CD14-positive monocyte (primary cell): ENCODE data around the gene MMP13. TPM values are rescaled to one million over a fixed set of nuclear protein-coding genes. Genes with fewer than 3 reads are reported as not detected.

Experiments used
- DNase-seq, 3 donors: peaks; one replicate each; pipeline ENCODE4 v3.0.0-alpha.2; 2011 to 2022
- H2AFZ ChIP-seq: 2 replicates; pipeline ENCODE4 v1.6.0; 2012; ENCODE audit warnings: mild to moderate bottlenecking, low read depth, low read length, inconsistent platforms; ENCODE audit not compliant: insufficient read depth, poor library complexity, severe bottlenecking
- H3K27ac ChIP-seq, 2 donors: 1 replicate in 1 of 2; 2 replicates in 1 of 2; pipeline ENCODE4 v1.5.1; 2012 to 2013; ENCODE audit warnings: low read length in 2 of 2, control low read depth in 1 of 2, inconsistent platforms in 1 of 2, low read depth in 1 of 2, mild to moderate bottlenecking in 1 of 2
- H3K27me3 ChIP-seq, 2 donors: one replicate each; pipeline versions ENCODE4 v1.6.0 to v1.6.1; 2011 to 2013; ENCODE audit warnings: low read length in 2 of 2; ENCODE audit not compliant: control insufficient read depth in 2 of 2, insufficient read depth in 2 of 2
- H3K36me3 ChIP-seq, 2 donors: replicated peaks in 1 of 2; 1 replicate in 1 of 2; 2 replicates in 1 of 2; pipeline versions ENCODE4 v1.5.1 to v1.6.1; 2012 to 2013; ENCODE audit warnings: low read length in 2 of 2, control low read depth in 1 of 2, inconsistent platforms in 1 of 2, mild to moderate bottlenecking in 1 of 2; ENCODE audit not compliant: insufficient read depth in 2 of 2, control insufficient read depth in 1 of 2
- H3K4me1 ChIP-seq, 2 donors: 1 replicate in 1 of 2; 2 replicates in 1 of 2; pipeline versions ENCODE4 v1.5.1 to v1.6.1; 2012 to 2013; ENCODE audit warnings: low read length in 2 of 2, control low read depth in 1 of 2, inconsistent platforms in 1 of 2, mild to moderate bottlenecking in 1 of 2, moderate library complexity in 1 of 2; ENCODE audit not compliant: insufficient read depth in 2 of 2, control insufficient read depth in 1 of 2
- H3K4me2 ChIP-seq: replicated peaks from 2 replicates; pipeline ENCODE3; 2012; ENCODE audit warnings: low read length, moderate library complexity, mild to moderate bottlenecking; ENCODE audit not compliant: poor library complexity, severe bottlenecking; ENCODE audit errors: extremely low read depth
- H3K4me3 ChIP-seq, 3 experiments: fragments of 200-600 bp in 1 of 3; sonication (generic) in 1 of 3; replicated peaks in 1 of 3; 1 replicate in 2 of 3; 2 replicates in 1 of 3; pipeline ENCODE4 v1.5.1; 2011 to 2013; ENCODE audit warnings: low read length in 3 of 3, mild to moderate bottlenecking in 3 of 3, control low read depth in 2 of 3, low read depth in 2 of 3, inconsistent platforms in 1 of 3, moderate library complexity in 1 of 3
- H3K79me2 ChIP-seq: 2 replicates; pipeline ENCODE4 v1.6.0; 2012; ENCODE audit warnings: mild to moderate bottlenecking, control low read depth, inconsistent platforms, low read length, moderate library complexity; ENCODE audit not compliant: insufficient read depth
- H3K9ac ChIP-seq: 2 replicates; pipeline ENCODE4 v1.6.0; 2017; ENCODE audit warnings: low read length, mild to moderate bottlenecking; ENCODE audit not compliant: insufficient read depth, poor library complexity, severe bottlenecking
- H3K9me3 ChIP-seq, 2 donors: replicated peaks in 1 of 2; 1 replicate in 1 of 2; 2 replicates in 1 of 2; pipeline versions ENCODE4 v1.5.1 to v1.6.1; 2012 to 2013; ENCODE audit warnings: low read length in 2 of 2, control low read depth in 1 of 2; ENCODE audit not compliant: control insufficient read depth in 1 of 2, insufficient read depth in 1 of 2
- H4K20me1 ChIP-seq: 2 replicates; pipeline ENCODE4 v1.6.0; 2012; ENCODE audit warnings: mild to moderate bottlenecking, low read length, control low read depth, moderate library complexity; ENCODE audit not compliant: insufficient read depth
- H3K27ac Mint-ChIP-seq, 7 donors: one replicate each; pipeline ENCODE4 v1.8.0; 2020; ENCODE audit warnings: mild to moderate bottlenecking in 7 of 7, mixed read lengths in 7 of 7, moderate library complexity in 6 of 7, inconsistent platforms in 2 of 7
- H3K27me3 Mint-ChIP-seq, 3 donors: one replicate each; pipeline ENCODE4 v1.8.0; 2021 to 2022; ENCODE audit warnings: low read depth in 3 of 3, mild to moderate bottlenecking in 3 of 3, mixed read lengths in 3 of 3, moderate library complexity in 3 of 3, inconsistent platforms in 1 of 3
- H3K36me3 Mint-ChIP-seq, 2 donors: one replicate each; pipeline ENCODE4 v1.8.0; 2020; ENCODE audit warnings: mixed read lengths in 2 of 2, inconsistent platforms in 1 of 2, mild to moderate bottlenecking in 1 of 2
- H3K4me1 Mint-ChIP-seq: one replicate; pipeline ENCODE4 v1.8.0; 2020; ENCODE audit warnings: mild to moderate bottlenecking, mixed read lengths
- H3K4me3 Mint-ChIP-seq, 2 donors: one replicate each; pipeline ENCODE4 v1.8.0; 2020; ENCODE audit warnings: mild to moderate bottlenecking in 2 of 2, mixed read lengths in 2 of 2, moderate library complexity in 1 of 2
- H3K9me3 Mint-ChIP-seq, 7 donors: one replicate each; pipeline ENCODE4 v1.8.0; 2020 to 2022; ENCODE audit warnings: mixed read lengths in 7 of 7, mild to moderate bottlenecking in 6 of 7, moderate library complexity in 6 of 7, inconsistent platforms in 2 of 7
- CTCF ChIP-seq: fragments of 200-600 bp; IDR thresholded peaks from one replicate; pipeline ENCODE4 v1.8.0; 2022; ENCODE audit warnings: antibody characterized with exemption, mild to moderate bottlenecking
- WGBS: methylation state at CpG from one replicate; pipeline ENCODE4 v1.1.5; 2013; ENCODE audit warnings: missing lambda C conversion rate; ENCODE audit not compliant: insufficient coverage; 5-methylcytosine and 5-hydroxymethylcytosine counted together
- intact Hi-C, 2 donors: fragments of 100-400 bp; cut with micrococcal nuclease; formaldehyde crosslinking; loops; one replicate each; pipeline versions ENCODE4 v1.15.0 to v1.15.1; 2023
- polyA plus RNA-seq, 3 donors: library from polyadenylated mRNA; depleted of rRNA in 1 of 3; unstranded in 2 of 3; stranded (reverse) in 1 of 3; fragments of 300-500 nt in 2 of 3; fragments of >200 nt in 1 of 3; fragmentation: Illumina TruSeq in 2 of 3; gene quantifications; 1 replicate in 2 of 3; 2 replicates in 1 of 3; pipeline ENCODE4 v1.2.3, GENCODE V29; 2012 to 2021

MMP13 gene
- polyA plus RNA-seq, 3 donors, result not detected

- Histone ChIP-seq H3K4me3 (no peak overlapping the region), H3K79me2 (no peaks in the 10 kb centered on the region), H3K36me3 (no peaks in the 10 kb centered on the region), H4K20me1 (no peaks in the 10 kb centered on the region), H3K9ac (no peak overlapping the region), H3K4me2 (no peak overlapping the region), H3K9me3 (no peaks in the 10 kb centered on the region), H3K4me1 (peaks cover 0 to 10% of the 10 kb centered on the region in 2 donors), H3K27ac (no peak overlapping the region), H2AFZ (no peak overlapping the region), H3K27me3 (no peaks in the 10 kb centered on the region)
- peaks cover 0 to 5% (median 0%) of the 10 kb centered on the region in 7 donors for H3K9me3 Mint-ChIP-seq
- WGBS, result no CpG with 5 or more reads among the region's 2 CpGs
- no peaks in the 10 kb centered on the region for H3K36me3 Mint-ChIP-seq
- intact Hi-C loops, result no loop called here
- H3K27ac Mint-ChIP-seq, result no peak overlapping the region
- H3K4me1 Mint-ChIP-seq, result peaks cover 6% of the 10 kb centered on the region
- H3K4me3 Mint-ChIP-seq, result no peak overlapping the region
- no peak for TF ChIP-seq CTCF
- peaks cover under 1 to 5% (median 2%) of the 10 kb centered on the region in 3 donors for H3K27me3 Mint-ChIP-seq
- DNase-seq, result no peak
These were observed 28.0 kb upstream of the MMP13 start for GRCh38 chr11:102983486-102983885.

- H3K79me2 ChIP-seq, result no peaks in the 10 kb centered on the region
- no peaks in the 10 kb centered on the region for H3K27me3 ChIP-seq
- H2AFZ ChIP-seq, result no peak overlapping the region
- no peak overlapping the region for H3K9ac ChIP-seq
- H3K9me3 ChIP-seq, result no peaks in the 10 kb centered on the region
- Mint-ChIP-seq H3K9me3 (peaks cover 0 to 5% (median 0%) of the 10 kb centered on the region in 7 donors), H3K27me3 (peaks cover 0 to 3% (median 1%) of the 10 kb centered on the region in 3 donors), H3K4me3 (no peak overlapping the region), H3K36me3 (no peaks in the 10 kb centered on the region), H3K27ac (no peak overlapping the region), H3K4me1 (peaks cover 6% of the 10 kb centered on the region)
- no peak for TF ChIP-seq CTCF
- intact Hi-C loops, result no loop called here
- H3K36me3 ChIP-seq, result no peaks in the 10 kb centered on the region
- DNase-seq, result no peak
- no peak overlapping the region for H3K27ac ChIP-seq
- H4K20me1 ChIP-seq, result no peaks in the 10 kb centered on the region
- H3K4me3 ChIP-seq, result no peak overlapping the region
- no peak overlapping the region for H3K4me2 ChIP-seq
- peaks cover 0 to 10% of the 10 kb centered on the region in 2 donors for H3K4me1 ChIP-seq
These were observed 25.9 kb upstream of the MMP13 start for GRCh38 chr11:102981324-102981910.
